Endothelial cell (in vitro differentiated cells): ENCODE measurements around the gene HSPA9. TPM values are rescaled to one million over a fixed set of nuclear protein-coding genes. Genes with fewer than 3 reads are reported as not detected.

Source experiments
- DNase-seq: peaks from one replicate; pipeline ENCODE4 v3.0.0; 2021; ENCODE audit warnings: low spot score
- H3K27ac Mint-ChIP-seq: one replicate; pipeline ENCODE4 v1.8.0; 2021; ENCODE audit warnings: mixed read lengths, inconsistent platforms; ENCODE audit not compliant: unreplicated experiment
- H3K27me3 Mint-ChIP-seq: one replicate; pipeline ENCODE4 v1.8.0; 2021; ENCODE audit warnings: mild to moderate bottlenecking, moderate library complexity, mixed read lengths, inconsistent platforms; ENCODE audit not compliant: unreplicated experiment
- H3K36me3 Mint-ChIP-seq: one replicate; pipeline ENCODE4 v1.8.0; 2021; ENCODE audit warnings: mild to moderate bottlenecking, low read depth, mixed read lengths, inconsistent platforms; ENCODE audit not compliant: unreplicated experiment
- H3K4me1 Mint-ChIP-seq: one replicate; pipeline ENCODE4 v1.8.0; 2021; ENCODE audit warnings: mild to moderate bottlenecking, mixed read lengths, inconsistent platforms; ENCODE audit not compliant: unreplicated experiment
- H3K4me3 Mint-ChIP-seq: one replicate; pipeline ENCODE4 v1.8.0; 2021; ENCODE audit warnings: mild to moderate bottlenecking, mixed read lengths, inconsistent platforms; ENCODE audit not compliant: unreplicated experiment
- H3K9me3 Mint-ChIP-seq: one replicate; pipeline ENCODE4 v1.8.0; 2021; ENCODE audit warnings: mixed read lengths, inconsistent platforms; ENCODE audit not compliant: unreplicated experiment
- CTCF ChIP-seq: fragments of 200-600 bp; sonication (generic); IDR thresholded peaks from one replicate; pipeline ENCODE4 v1.5.0; 2021; ENCODE audit warnings: antibody characterized with exemption; ENCODE audit not compliant: unreplicated experiment
- total RNA-seq: library from RNA; stranded (reverse); fragmentation: NEBNext Ultra II Directional; extraction: Animal tissue kit (Norgen Biotek cat#: 25700); gene quantifications from one replicate; pipeline ENCODE4 v1.2.1, GENCODE V29; 2021; ENCODE audit not compliant: unreplicated experiment

The HSPA9 gene
- total RNA-seq, 1 donor from 2014 or later: 128 TPM

- Mint-ChIP-seq H3K4me3 (no peak overlapping the region), H3K36me3 (no peaks in the 10 kb centered on the region), H3K27ac (no peak overlapping the region), H3K27me3 (peaks cover 7% of the 10 kb centered on the region), H3K4me1 (peaks cover 22% of the 10 kb centered on the region), H3K9me3 (no peaks in the 10 kb centered on the region)
- TF ChIP-seq CTCF: no peak
- DNase-seq: no peak
These were observed 40.3 kb upstream of the HSPA9 start for GRCh38 chr5:138615461-138615860.

- no peaks in the 10 kb centered on the region for H3K9me3 Mint-ChIP-seq
- no peak for TF ChIP-seq CTCF
- peaks cover 43% of the 10 kb centered on the region for H3K4me1 Mint-ChIP-seq
- DNase-seq: no peak
- H3K27me3 Mint-ChIP-seq: peaks cover 7% of the 10 kb centered on the region
- H3K27ac Mint-ChIP-seq: peak overlapping the region; percentile 99
- H3K36me3 Mint-ChIP-seq: no peaks in the 10 kb centered on the region
- peak overlapping the region; percentile 68 for H3K4me3 Mint-ChIP-seq
These were observed 36.5 kb upstream of the HSPA9 start for GRCh38 chr5:138611678-138612218.

GRCh38 chr5:138610918-138611677 is 35.9 kb upstream of the HSPA9 start:
- TF ChIP-seq CTCF: no peak
- peaks cover 7% of the 10 kb centered on the region for H3K27me3 Mint-ChIP-seq
- DNase-seq: peak; percentile 32
- no peaks in the 10 kb centered on the region for H3K9me3 Mint-ChIP-seq
- peak overlapping the region; percentile 99 for H3K27ac Mint-ChIP-seq
- H3K4me3 Mint-ChIP-seq: peak overlapping the region; percentile 68
- H3K36me3 Mint-ChIP-seq: no peaks in the 10 kb centered on the region
- H3K4me1 Mint-ChIP-seq: peaks cover 49% of the 10 kb centered on the region

GRCh38 chr5:138610415-138610917 is 35.3 kb upstream of the HSPA9 start:
- H3K27ac Mint-ChIP-seq: peak overlapping the region; percentile 99

More at GRCh38 chr5:138610415-138610917, 35.3 kb upstream of the HSPA9 start:
- Mint-ChIP-seq H3K36me3 (no peaks in the 10 kb centered on the region), H3K4me1 (peaks cover 55% of the 10 kb centered on the region), H3K9me3 (no peaks in the 10 kb centered on the region), H3K4me3 (no peak overlapping the region), H3K27me3 (peaks cover 10% of the 10 kb centered on the region)
- no peak for TF ChIP-seq CTCF
- no peak for DNase-seq
